Activated T-cell treated with anti-CD3 and anti-CD28 coated beads, Interleukin-2, amount 50 U/mL, for 24 hours (primary cell): ENCODE results near the gene NEK8.
A peak's percentile ranks its signal among the peaks of the same experiment; 100 is the strongest.
"Not testable (repeated sequence)": the region's sequence is repeated elsewhere in the genome, so short reads cannot be mapped to it uniquely, and the experiment has no call there.

ENCODE experiments used
- DNase-seq: peaks from one replicate; pipeline ENCODE4 v3.0.0-alpha.2; 2020
- H3K27ac Mint-ChIP-seq: 2 replicates; pipeline ENCODE4 v1.8.0; 2020; ENCODE audit warnings: mild to moderate bottlenecking, mixed read lengths
- H3K27me3 Mint-ChIP-seq: 2 replicates; pipeline ENCODE4 v1.8.0; 2020; ENCODE audit warnings: mixed read lengths
- H3K36me3 Mint-ChIP-seq: 2 replicates; pipeline ENCODE4 v1.8.0; 2020; ENCODE audit warnings: low read depth, mixed read lengths
- H3K4me1 Mint-ChIP-seq: 2 replicates; pipeline ENCODE4 v1.8.0; 2020; ENCODE audit warnings: low read depth, mixed read lengths
- H3K4me3 Mint-ChIP-seq: 2 replicates; pipeline ENCODE4 v1.8.0; 2020; ENCODE audit warnings: mild to moderate bottlenecking, moderate library complexity, mixed read lengths
- H3K9me3 Mint-ChIP-seq: 2 replicates; pipeline ENCODE4 v1.8.0; 2020; ENCODE audit warnings: mixed read lengths

The NEK8 gene

DNA sequence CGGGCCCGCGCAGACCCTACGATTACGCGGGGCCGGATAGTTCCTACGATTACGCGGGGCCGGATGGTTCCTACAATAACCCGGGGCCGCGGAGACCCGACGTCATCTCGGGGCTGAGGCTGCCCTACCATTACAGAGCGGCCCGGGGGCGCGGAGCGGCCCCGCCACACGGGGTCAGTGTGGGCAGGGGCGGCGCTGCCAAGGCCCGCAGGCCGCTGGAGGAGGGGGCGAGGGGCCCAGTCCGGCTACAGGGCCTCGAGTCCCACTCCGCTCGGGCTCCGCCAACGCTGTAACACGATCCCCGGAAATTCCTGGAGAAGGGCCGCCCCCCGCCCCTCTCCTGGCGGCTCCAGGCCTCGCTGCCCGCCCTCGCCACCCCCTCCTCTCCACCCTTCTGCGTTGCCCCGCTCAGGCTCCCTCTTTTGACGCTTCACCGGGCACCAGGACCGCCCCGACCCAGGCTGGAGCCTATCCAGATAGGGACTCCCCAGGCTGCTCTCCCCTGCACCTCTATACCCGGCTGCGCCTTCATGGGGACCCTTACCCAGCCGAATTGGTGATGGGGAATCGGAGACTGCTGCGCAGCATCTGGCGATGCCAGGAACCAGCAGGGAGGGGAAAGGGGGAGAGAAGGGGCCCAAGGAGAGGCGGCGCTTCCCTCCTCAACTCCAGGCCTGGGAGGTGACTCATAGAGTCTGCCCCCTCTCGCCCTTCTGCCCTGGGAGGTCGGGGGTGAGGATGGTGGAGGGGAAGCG, 10.8 kb upstream of the NEK8 start, which contains the start of gene RAB34:
Gene RAB34 (minus strand): TSS at position 291 of the 755 bp plus-strand sequence. CDS start 602 bp downstream, outside the sequence.
- Mint-ChIP-seq H3K27ac (peak within 1 kb of the TSS; percentile 82), H3K9me3 (no peaks in the 10 kb centered on the region), H3K27me3 (peaks cover 38% of the 10 kb centered on the region), H3K4me3 (peak within 1 kb of the TSS; percentile 71), H3K4me1 (peaks cover 26% of the 10 kb centered on the region), H3K36me3 (peaks cover 33% of the 10 kb centered on the region)
- DNase-seq: no peak

DNA sequence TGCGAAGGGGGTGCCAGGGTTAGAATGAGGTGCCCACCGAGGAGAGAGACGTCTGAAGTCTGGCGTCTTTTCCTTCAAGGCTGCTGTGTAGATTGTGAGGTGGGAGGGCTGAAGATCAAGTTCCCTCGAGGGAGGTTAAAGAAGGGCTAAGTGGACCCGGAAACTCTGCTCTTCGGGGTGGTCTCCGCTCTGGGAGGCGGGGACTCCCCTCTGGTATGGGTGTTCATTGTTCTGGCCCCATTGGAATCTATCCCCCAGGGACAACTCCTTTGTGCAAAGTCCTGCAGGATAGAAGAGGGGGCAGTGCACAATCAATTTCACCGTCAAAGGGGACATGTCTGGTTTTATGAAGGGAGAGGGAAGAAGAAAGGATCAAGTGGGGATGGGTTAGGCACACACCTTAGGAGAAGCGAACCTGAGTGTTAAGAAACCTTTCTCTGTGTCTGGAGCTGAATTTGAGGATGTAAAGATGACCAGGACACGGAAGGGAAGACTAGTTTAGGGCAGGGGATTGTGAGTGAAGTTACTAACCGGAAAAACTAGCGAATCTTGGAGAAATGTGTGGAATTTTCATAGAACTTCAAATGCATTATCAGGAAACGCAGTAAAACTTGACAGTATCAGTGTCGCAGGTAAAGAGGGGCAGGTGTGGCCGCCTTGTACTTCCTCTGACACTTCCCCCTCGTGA, 10.1 kb upstream of the NEK8 start:
- peak overlapping the region; percentile 71 for H3K4me3 Mint-ChIP-seq
- H3K36me3 Mint-ChIP-seq: peaks cover 41% of the 10 kb centered on the region
- no peaks in the 10 kb centered on the region for H3K9me3 Mint-ChIP-seq
- peak overlapping the region; percentile 82 for H3K27ac Mint-ChIP-seq
- peaks cover 38% of the 10 kb centered on the region for H3K27me3 Mint-ChIP-seq
- no peak for DNase-seq
- H3K4me1 Mint-ChIP-seq: peaks cover 31% of the 10 kb centered on the region

GRCh38 chr17:28719021-28719433, 9.6 kb upstream of the NEK8 start:
- Mint-ChIP-seq H3K36me3 (peaks cover 46% of the 10 kb centered on the region), H3K9me3 (no peaks in the 10 kb centered on the region), H3K4me1 (peaks cover 36% of the 10 kb centered on the region), H3K27me3 (peaks cover 36% of the 10 kb centered on the region), H3K27ac (peak overlapping the region; percentile 100), H3K4me3 (peak overlapping the region; percentile 100)
- DNase-seq: no peak

- Mint-ChIP-seq H3K27ac (peak overlapping the region; percentile 100), H3K9me3 (no peaks in the 10 kb centered on the region), H3K4me1 (peaks cover 48% of the 10 kb centered on the region), H3K36me3 (peaks cover 60% of the 10 kb centered on the region), H3K4me3 (peak overlapping the region; percentile 100), H3K27me3 (peaks cover 23% of the 10 kb centered on the region)
- DNase-seq: peak; percentile 70
Measured at GRCh38 chr17:28720247-28720996, 8.2 kb upstream of the NEK8 start.

- peaks cover 48% of the 10 kb centered on the region for H3K4me1 Mint-ChIP-seq
- not testable (repeated sequence) for DNase-seq, H3K9me3 Mint-ChIP-seq
- H3K4me3 Mint-ChIP-seq: peak overlapping the region; percentile 100
- peaks cover 17% of the 10 kb centered on the region for H3K27me3 Mint-ChIP-seq
- peak overlapping the region; percentile 100 for H3K27ac Mint-ChIP-seq
- H3K36me3 Mint-ChIP-seq: peaks cover 64% of the 10 kb centered on the region
Measured at GRCh38 chr17:28720997-28721329, 7.6 kb upstream of the NEK8 start.

GRCh38 chr17:28722417-28723158, 6.0 kb upstream of the NEK8 start:
- H3K36me3 Mint-ChIP-seq: peaks cover 68% of the 10 kb centered on the region
- H3K4me1 Mint-ChIP-seq: peaks cover 59% of the 10 kb centered on the region
- peak overlapping the region; percentile 100 for H3K4me3 Mint-ChIP-seq
- peaks cover 8% of the 10 kb centered on the region for H3K27me3 Mint-ChIP-seq
- H3K9me3 Mint-ChIP-seq: no peaks in the 10 kb centered on the region
- DNase-seq: no peak
- H3K27ac Mint-ChIP-seq: peak overlapping the region; percentile 100

DNA sequence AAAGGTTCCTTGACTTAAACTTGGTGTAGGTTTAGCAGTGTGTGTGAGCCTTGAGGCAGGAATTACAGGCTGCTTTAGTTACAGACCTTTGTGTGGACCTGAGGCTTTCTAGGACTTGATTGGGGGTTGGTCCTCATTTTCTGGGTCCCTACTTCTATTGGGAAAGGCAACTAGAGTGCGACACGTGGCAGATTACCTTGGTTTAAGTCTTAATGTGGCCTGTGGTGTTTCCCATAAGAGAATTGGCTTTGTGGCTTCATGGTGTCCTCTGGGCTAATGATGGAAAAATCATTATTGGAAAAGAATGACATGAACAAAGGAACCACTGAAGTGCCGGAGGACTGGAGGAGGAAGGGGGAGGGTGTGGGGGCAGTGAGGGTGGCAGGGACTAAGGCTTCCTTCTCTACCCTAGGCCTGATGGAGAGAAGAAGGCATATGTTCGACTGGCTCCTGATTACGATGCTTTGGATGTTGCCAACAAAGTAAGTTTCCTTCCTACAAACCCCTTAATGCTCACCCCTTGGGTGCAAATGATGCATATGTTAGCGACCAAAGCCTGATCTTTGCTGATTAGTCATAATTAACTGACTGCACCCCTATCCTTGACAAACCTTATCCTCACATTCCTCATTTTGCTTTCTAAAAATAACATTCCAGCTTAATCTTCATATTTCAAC, 5.3 kb upstream of the NEK8 start:
- Mint-ChIP-seq H3K36me3 (peaks cover 70% of the 10 kb centered on the region), H3K4me1 (peaks cover 60% of the 10 kb centered on the region), H3K27me3 (peaks cover 2% of the 10 kb centered on the region), H3K9me3 (no peaks in the 10 kb centered on the region), H3K4me3 (peak overlapping the region; percentile 100), H3K27ac (peak overlapping the region; percentile 100)
- no peak for DNase-seq

DNA sequence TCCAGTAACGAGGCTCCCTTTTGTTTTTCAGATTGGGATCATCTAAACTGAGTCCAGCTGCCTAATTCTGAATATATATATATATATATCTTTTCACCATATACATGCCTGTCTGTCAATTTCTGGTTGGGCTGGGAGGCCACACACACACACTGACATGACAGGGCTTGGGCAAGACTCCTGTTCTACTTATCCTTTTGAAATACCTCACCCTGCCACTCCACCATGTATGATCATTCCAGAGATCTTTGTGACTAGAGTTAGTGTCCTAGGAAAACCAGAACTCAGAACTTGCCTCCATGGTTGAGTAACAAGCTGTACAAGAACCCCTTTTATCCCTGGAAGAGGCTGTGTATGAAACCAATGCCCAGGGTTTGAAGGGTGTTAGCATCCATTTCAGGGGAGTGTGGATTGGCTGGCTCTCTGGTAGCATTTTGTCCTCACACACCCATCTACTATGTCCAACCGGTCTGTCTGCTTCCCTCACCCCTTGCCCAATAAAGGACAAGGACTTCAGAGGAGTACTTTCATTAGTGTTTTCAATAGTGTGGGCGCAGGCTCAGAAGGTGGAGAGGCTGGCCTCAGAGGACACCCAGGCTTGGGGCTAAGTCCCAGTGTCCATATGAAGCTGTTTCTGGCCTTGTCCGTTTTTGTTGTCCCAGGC, 4.6 kb upstream of the NEK8 start:
- Mint-ChIP-seq H3K4me3 (peak overlapping the region; percentile 100), H3K36me3 (peaks cover 71% of the 10 kb centered on the region)

GRCh38 chr17:28724500-28725165, 4.0 kb upstream of the NEK8 start:
- H3K27ac Mint-ChIP-seq: peak overlapping the region; percentile 100
- H3K4me3 Mint-ChIP-seq: peak overlapping the region; percentile 100
- peak; percentile 60 for DNase-seq
- H3K4me1 Mint-ChIP-seq: peaks cover 58% of the 10 kb centered on the region
- no peaks in the 10 kb centered on the region for H3K27me3 Mint-ChIP-seq
- peaks cover 69% of the 10 kb centered on the region for H3K36me3 Mint-ChIP-seq
- no peaks in the 10 kb centered on the region for H3K9me3 Mint-ChIP-seq

More for the DNA sequence above, 4.6 kb upstream of the NEK8 start:
- Mint-ChIP-seq H3K27ac (peak overlapping the region; percentile 100), H3K4me1 (peaks cover 58% of the 10 kb centered on the region)
- H3K27me3 Mint-ChIP-seq, H3K9me3 Mint-ChIP-seq, DNase-seq: not testable (repeated sequence)

DNA sequence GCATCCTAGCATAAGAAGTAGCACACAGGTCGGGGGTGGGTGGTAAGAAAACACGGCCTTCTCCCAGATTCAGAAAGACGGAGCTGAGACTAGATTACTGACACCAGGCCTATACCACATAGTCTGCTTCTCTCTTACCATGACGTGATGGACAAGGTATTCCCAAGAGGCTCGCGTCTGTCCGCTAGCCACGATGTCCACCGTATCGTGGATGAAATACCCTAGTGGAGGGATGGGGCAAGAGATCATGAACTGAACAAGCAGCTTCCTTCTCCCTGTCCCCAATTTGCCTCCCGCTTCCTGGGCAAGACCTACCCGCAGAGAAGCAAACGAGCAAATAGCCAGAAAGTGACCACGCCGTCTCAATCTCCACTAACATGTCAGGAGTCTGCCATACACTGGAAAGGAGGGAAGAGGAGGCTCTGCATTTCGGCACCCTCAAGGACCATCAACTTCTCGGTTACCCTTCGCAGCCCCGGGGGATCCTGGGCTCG, 3.4 kb upstream of the NEK8 start:
- peaks cover 64% of the 10 kb centered on the region for H3K36me3 Mint-ChIP-seq
- peaks cover 62% of the 10 kb centered on the region for H3K4me1 Mint-ChIP-seq
- no peaks in the 10 kb centered on the region for H3K9me3 Mint-ChIP-seq
- H3K27me3 Mint-ChIP-seq: no peaks in the 10 kb centered on the region
- H3K4me3 Mint-ChIP-seq: peak overlapping the region; percentile 100
- H3K27ac Mint-ChIP-seq: peak overlapping the region; percentile 100
- DNase-seq: no peak

GRCh38 chr17:28725660-28726225, 2.8 kb upstream of the NEK8 start:
- Mint-ChIP-seq H3K36me3 (peaks cover 59% of the 10 kb centered on the region), H3K4me3 (peak overlapping the region; percentile 100), H3K9me3 (no peaks in the 10 kb centered on the region), H3K27me3 (no peaks in the 10 kb centered on the region), H3K4me1 (peaks cover 61% of the 10 kb centered on the region), H3K27ac (peak overlapping the region; percentile 100)
- peak; percentile 84 for DNase-seq

- H3K4me3 Mint-ChIP-seq: peak within 1 kb of the TSS; percentile 100
- no peaks in the 10 kb centered on the region for H3K27me3 Mint-ChIP-seq
- H3K4me1 Mint-ChIP-seq: peaks cover 60% of the 10 kb centered on the region
- peak; percentile 92 for DNase-seq
- H3K36me3 Mint-ChIP-seq: peaks cover 54% of the 10 kb centered on the region
- no peaks in the 10 kb centered on the region for H3K9me3 Mint-ChIP-seq
- peak within 1 kb of the TSS; percentile 100 for H3K27ac Mint-ChIP-seq
Measured at GRCh38 chr17:28726226-28726626, 2.4 kb upstream of the NEK8 start, which contains the start of gene TLCD1. TLCD1 (minus strand) TSS chr17:28726233; CDS start chr17:28726097, 136 bp downstream.
